GM23338 (cell line): Measurements from ENCODE around the gene MOB3B. TPM values are rescaled to one million over a fixed set of nuclear protein-coding genes. Genes with fewer than 3 reads are reported as not detected.

Experiments used
- ATAC-seq: fragments of 200-7000 bp; cut with Tn5 transposase; 3 replicates; pipeline ENCODE4 v1.9.1; 2020
- DNase-seq: peaks from one replicate; pipeline ENCODE4 v3.0.0-alpha.2; 2015; ENCODE audit warnings: low spot score
- H2AFZ ChIP-seq: fragments of 200-600 bp; sonication (generic); 2 replicates; pipeline ENCODE4 v1.8.0; 2016; ENCODE audit warnings: antibody characterized with exemption, mild to moderate bottlenecking, moderate library complexity
- H3F3A ChIP-seq: fragments of 200-600 bp; sonication (generic); replicated peaks from 2 replicates; pipeline ENCODE4 v1.8.0; 2017; ENCODE audit warnings: antibody characterized with exemption, mixed run types, low read depth
- H3K27ac ChIP-seq: fragments of 200-600 bp; sonication (generic); 2 replicates; pipeline ENCODE4 v1.6.1; 2016; ENCODE audit warnings: low read depth
- H3K27me3 ChIP-seq: fragments of 200-600 bp; sonication (generic); 2 replicates; pipeline ENCODE4 v1.8.0; 2016; ENCODE audit warnings: mild to moderate bottlenecking, mixed run types, moderate library complexity; ENCODE audit not compliant: insufficient read depth
- H3K36me3 ChIP-seq: fragments of 200-600 bp; sonication (generic); 2 replicates; pipeline ENCODE4 v1.8.0; 2016; ENCODE audit warnings: mild to moderate bottlenecking; ENCODE audit not compliant: insufficient read depth
- H3K4me1 ChIP-seq: fragments of 200-600 bp; sonication (generic); 2 replicates; pipeline ENCODE4 v1.8.0; 2016; ENCODE audit warnings: mild to moderate bottlenecking, moderate library complexity; ENCODE audit not compliant: insufficient read depth
- H3K4me2 ChIP-seq: fragments of 200-600 bp; sonication (generic); 2 replicates; pipeline ENCODE4 v1.7.1; 2017; ENCODE audit warnings: mixed run types
- H3K4me3 ChIP-seq: fragments of 200-600 bp; sonication (generic); 2 replicates; pipeline ENCODE4 v1.6.1; 2016; ENCODE audit warnings: mixed run types
- H3K79me2 ChIP-seq: fragments of 200-600 bp; sonication (generic); replicated peaks from 2 replicates; pipeline ENCODE4 v1.8.0; 2017; ENCODE audit warnings: mild to moderate bottlenecking; ENCODE audit not compliant: insufficient read depth
- H3K9me2 ChIP-seq: fragments of 200-600 bp; sonication (generic); 2 replicates; pipeline ENCODE4 v1.8.0; 2017; ENCODE audit not compliant: insufficient read depth
- H4K20me1 ChIP-seq: fragments of 200-600 bp; sonication (generic); replicated peaks from 2 replicates; pipeline ENCODE4 v1.8.0; 2017; ENCODE audit warnings: mild to moderate bottlenecking; ENCODE audit not compliant: insufficient read depth
- H3K27ac Mint-ChIP-seq: 2 replicates; pipeline ENCODE4 v1.8.0; 2020; ENCODE audit warnings: inconsistent platforms, mild to moderate bottlenecking, moderate library complexity, mixed read lengths
- H3K27me3 Mint-ChIP-seq: 3 replicates; pipeline ENCODE4 v1.8.0; 2022; ENCODE audit warnings: low read depth, mild to moderate bottlenecking, moderate library complexity, mixed read lengths, inconsistent platforms; ENCODE audit not compliant: insufficient read depth, poor library complexity
- H3K36me3 Mint-ChIP-seq: 3 replicates; pipeline ENCODE4 v1.8.0; 2021; ENCODE audit warnings: low read depth, mild to moderate bottlenecking, inconsistent platforms, moderate library complexity, mixed read lengths
- H3K4me1 Mint-ChIP-seq: 3 replicates; pipeline ENCODE4 v1.8.0; 2020; ENCODE audit warnings: mild to moderate bottlenecking, inconsistent platforms, mixed read lengths
- H3K4me3 Mint-ChIP-seq: 3 replicates; pipeline ENCODE4 v1.8.0; 2021; ENCODE audit warnings: moderate library complexity, mild to moderate bottlenecking, inconsistent platforms, mixed read lengths
- H3K9me3 Mint-ChIP-seq: 3 replicates; pipeline ENCODE4 v1.8.0; 2020; ENCODE audit warnings: moderate library complexity, mild to moderate bottlenecking, inconsistent platforms, mixed read lengths
- CREB1 ChIP-seq: fragments of 250-450 bp; sonication (Bioruptor Pico); IDR thresholded peaks from 2 replicates; pipeline ENCODE4 v1.5.0; 2020; ENCODE audit warnings: low read depth, mild to moderate bottlenecking, moderate library complexity
- CTCF ChIP-seq, 2 experiments: fragments of 200-600 bp in 1 of 2; sonication (generic) in 1 of 2; conservative IDR thresholded peaks; 2 replicates each; pipeline versions ENCODE4 v1.5.1 to v1.6.1; 2016 to 2017; ENCODE audit warnings: antibody characterized with exemption in 2 of 2, low read depth in 2 of 2, mild to moderate bottlenecking in 2 of 2, moderate library complexity in 1 of 2
- ETS1 ChIP-seq: IDR thresholded peaks from 2 replicates; pipeline ENCODE4 v1.6.1; 2016; ENCODE audit warnings: antibody characterized with exemption
- EZH2 ChIP-seq: fragments of 200-600 bp; sonication (generic); IDR thresholded peaks from one replicate; pipeline ENCODE4 v1.8.0; 2017; ENCODE audit warnings: antibody characterized with exemption, mild to moderate bottlenecking, low read depth; ENCODE audit not compliant: unreplicated experiment
- EZH2phosphoT487 ChIP-seq: fragments of 200-600 bp; sonication (generic); IDR thresholded peaks from one replicate; pipeline ENCODE4 v1.8.1; 2018; ENCODE audit warnings: antibody characterized with exemption; ENCODE audit not compliant: unreplicated experiment
- JUNB ChIP-seq: IDR thresholded peaks from one replicate; pipeline ENCODE4 v1.6.1; 2016; ENCODE audit warnings: antibody characterized with exemption; ENCODE audit not compliant: unreplicated experiment
- NANOG ChIP-seq: IDR thresholded peaks from 2 replicates; pipeline ENCODE4 v1.6.1; 2016; ENCODE audit warnings: antibody characterized with exemption, borderline replicate concordance
- POLR2AphosphoS5 ChIP-seq: IDR thresholded peaks from 2 replicates; pipeline ENCODE4 v1.6.1; 2016; ENCODE audit warnings: antibody characterized with exemption, low read depth
- REST ChIP-seq: IDR thresholded peaks from one replicate; pipeline ENCODE4 v1.6.1; 2018; ENCODE audit warnings: antibody characterized with exemption; ENCODE audit not compliant: unreplicated experiment
- STAT1 ChIP-seq: IDR thresholded peaks from one replicate; pipeline ENCODE4 v1.6.1; 2016; ENCODE audit warnings: antibody characterized with exemption; ENCODE audit not compliant: unreplicated experiment
- ZNF114 ChIP-seq: fragments of 250-450 bp; sonication (Bioruptor Pico); IDR thresholded peaks from 2 replicates; pipeline ENCODE4 v1.5.0; 2020; ENCODE audit warnings: mild to moderate bottlenecking, moderate library complexity
- ZNF331 ChIP-seq: fragments of 250-450 bp; sonication (Bioruptor Pico); IDR thresholded peaks from 2 replicates; pipeline ENCODE4 v1.5.0; 2020; ENCODE audit warnings: low read depth, mild to moderate bottlenecking, moderate library complexity
- ZNF462 ChIP-seq: fragments of 250-450 bp; sonication (Bioruptor Pico); IDR thresholded peaks from 2 replicates; pipeline ENCODE4 v1.5.0; 2020; ENCODE audit warnings: mild to moderate bottlenecking, moderate library complexity
- polyA plus RNA-seq: library from polyadenylated mRNA; unstranded; fragments of >200 nt; fragmentation: Nextera tagmentation; extraction: Ambion mirVana; gene quantifications from 2 replicates; pipeline ENCODE4 v1.2.1, GENCODE V29; 2016
- total RNA-seq: library from RNA; depleted of rRNA; stranded (reverse); fragments of >200 nt; shearing (Covaris generic); gene quantifications from 2 replicates; pipeline ENCODE4 v1.2.3, GENCODE V29; 2014

MOB3B gene
- total and polyA plus RNA-seq, 2 experiments from 2014 or later, result 7.6 to 12.1 TPM

- ATAC-seq (no peak), DNase-seq (no peak)
- no peaks in the 10 kb centered on the region; the same call in 1 of the 2 replicates for H3K36me3 ChIP-seq
- Mint-ChIP-seq H3K4me1 (peaks cover 36% of the 10 kb centered on the region), H3K4me3 (no peak overlapping the region), H3K27me3 (peaks cover 11% of the 10 kb centered on the region), H3K27ac (no peak overlapping the region), H3K36me3 (peaks cover under 1% of the 10 kb centered on the region; the same call in 1 of the 3 replicates), H3K9me3 (no peaks in the 10 kb centered on the region; the same call in 2 of the 3 replicates)
- no peaks in the 10 kb centered on the region for H3K9me2 ChIP-seq
- peaks cover 8% of the 10 kb centered on the region; the same call in 1 of the 2 replicates for H3K4me1 ChIP-seq
- no peaks in the 10 kb centered on the region for H3K79me2 ChIP-seq
- no peaks in the 10 kb centered on the region for H3K27me3 ChIP-seq
- H3K4me2 ChIP-seq, result no peak overlapping the region
- H3K4me3 ChIP-seq, result no peak overlapping the region
- H3K27ac ChIP-seq, result no peak overlapping the region
- no peaks in the 10 kb centered on the region for H4K20me1 ChIP-seq
- TF ChIP-seq CREB1 (CRISPR knock-in tag), result no peak
- TF ChIP-seq POLR2AphosphoS5, result no peak
- TF ChIP-seq JUNB, result no peak
- TF ChIP-seq ZNF331 (CRISPR knock-in tag), result no peak
- TF ChIP-seq ETS1, result no peak
- no peak for TF ChIP-seq ZNF462 (CRISPR knock-in tag)
- no peak for TF ChIP-seq CTCF (conservative IDR thresholded peaks at IDR 0.05; ENCODE audit: low read depth in 2 of 2)
- TF ChIP-seq REST, result no peak
- no peak for TF ChIP-seq EZH2phosphoT487
- no peak for TF ChIP-seq ZNF114 (CRISPR knock-in tag)
- no peak for TF ChIP-seq NANOG
- TF ChIP-seq STAT1, result no peak
- TF ChIP-seq EZH2, result no peak
- H2AFZ ChIP-seq, result no peak overlapping the region
- no peaks in the 10 kb centered on the region for H3F3A ChIP-seq
Observed at GRCh38 chr9:27471789-27472188, 57.8 kb downstream of the MOB3B start.
